ENCODE measurements around the gene SLC6A20.
A peak's percentile ranks its signal among the peaks of the same experiment; 100 is the strongest.

SLC6A20 gene, protein sequence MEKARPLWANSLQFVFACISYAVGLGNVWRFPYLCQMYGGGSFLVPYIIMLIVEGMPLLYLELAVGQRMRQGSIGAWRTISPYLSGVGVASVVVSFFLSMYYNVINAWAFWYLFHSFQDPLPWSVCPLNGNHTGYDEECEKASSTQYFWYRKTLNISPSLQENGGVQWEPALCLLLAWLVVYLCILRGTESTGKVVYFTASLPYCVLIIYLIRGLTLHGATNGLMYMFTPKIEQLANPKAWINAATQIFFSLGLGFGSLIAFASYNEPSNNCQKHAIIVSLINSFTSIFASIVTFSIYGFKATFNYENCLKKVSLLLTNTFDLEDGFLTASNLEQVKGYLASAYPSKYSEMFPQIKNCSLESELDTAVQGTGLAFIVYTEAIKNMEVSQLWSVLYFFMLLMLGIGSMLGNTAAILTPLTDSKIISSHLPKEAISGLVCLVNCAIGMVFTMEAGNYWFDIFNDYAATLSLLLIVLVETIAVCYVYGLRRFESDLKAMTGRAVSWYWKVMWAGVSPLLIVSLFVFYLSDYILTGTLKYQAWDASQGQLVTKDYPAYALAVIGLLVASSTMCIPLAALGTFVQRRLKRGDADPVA

DNA sequence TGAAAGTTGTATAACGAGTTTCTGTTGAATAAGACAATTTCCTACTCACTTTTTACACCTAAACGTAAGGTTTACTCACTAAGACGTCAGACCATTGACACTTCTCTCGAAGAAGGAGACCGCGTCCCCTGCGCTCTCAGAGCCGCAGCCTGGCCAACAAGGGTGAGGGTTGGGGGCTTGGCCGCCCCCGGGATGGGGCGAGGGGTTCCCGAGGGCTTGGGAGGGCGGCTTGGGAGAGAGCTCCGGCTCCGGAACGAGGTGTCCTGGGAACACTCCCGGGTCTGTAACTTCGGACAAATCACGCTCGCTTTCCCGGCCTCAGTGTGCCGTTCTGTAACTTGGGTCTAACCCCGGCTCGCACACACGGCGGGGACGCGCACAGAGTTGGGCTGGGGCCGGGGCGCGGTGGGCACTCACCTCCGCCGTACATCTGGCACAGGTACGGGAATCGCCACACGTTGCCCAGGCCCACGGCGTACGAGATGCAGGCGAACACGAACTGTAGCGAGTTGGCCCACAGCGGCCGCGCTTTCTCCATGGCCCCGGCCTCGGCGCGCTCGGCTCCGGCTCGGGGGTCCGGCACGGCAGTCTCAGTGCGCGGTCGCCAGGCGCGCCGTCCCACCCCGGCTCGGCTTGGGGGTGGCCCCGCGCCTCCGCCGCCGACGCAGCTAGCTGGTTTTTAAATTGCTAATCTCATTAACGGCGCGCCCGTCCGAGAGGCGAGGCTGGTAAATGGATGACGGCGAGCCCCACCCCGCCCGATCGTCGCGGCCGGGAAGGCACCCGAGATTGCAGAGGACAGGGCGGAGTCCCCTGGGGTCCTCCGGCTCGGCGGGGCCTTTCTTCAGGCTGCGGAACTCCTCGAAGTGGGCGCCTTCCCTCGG is at the start of gene SLC6A20:
Gene SLC6A20 (minus strand): TSS at position 655 of the 884 bp plus-strand sequence. CDS start 117 bp downstream, at position 538.
- DNase-seq: no peak

DNA sequence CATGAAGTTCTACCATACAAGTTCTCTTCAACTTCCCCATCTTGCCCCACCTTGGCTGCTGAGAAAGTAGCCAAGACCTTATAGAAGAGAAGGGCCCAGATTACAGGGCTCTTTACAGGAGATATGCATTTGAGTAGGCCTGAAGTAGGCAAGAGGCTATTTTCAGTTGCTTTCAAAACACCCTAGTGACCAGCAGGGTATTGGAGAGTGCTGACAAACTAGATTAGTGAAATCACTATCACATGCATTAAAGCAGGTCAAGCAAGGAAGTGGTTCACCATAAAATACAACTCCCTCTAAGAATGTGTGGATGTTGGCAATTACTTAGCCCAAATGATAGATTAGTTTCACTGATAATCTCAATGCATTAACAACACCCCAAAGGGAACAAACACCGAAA is 48.3 kb upstream of the SLC6A20 start:
- no peak for DNase-seq

DNA sequence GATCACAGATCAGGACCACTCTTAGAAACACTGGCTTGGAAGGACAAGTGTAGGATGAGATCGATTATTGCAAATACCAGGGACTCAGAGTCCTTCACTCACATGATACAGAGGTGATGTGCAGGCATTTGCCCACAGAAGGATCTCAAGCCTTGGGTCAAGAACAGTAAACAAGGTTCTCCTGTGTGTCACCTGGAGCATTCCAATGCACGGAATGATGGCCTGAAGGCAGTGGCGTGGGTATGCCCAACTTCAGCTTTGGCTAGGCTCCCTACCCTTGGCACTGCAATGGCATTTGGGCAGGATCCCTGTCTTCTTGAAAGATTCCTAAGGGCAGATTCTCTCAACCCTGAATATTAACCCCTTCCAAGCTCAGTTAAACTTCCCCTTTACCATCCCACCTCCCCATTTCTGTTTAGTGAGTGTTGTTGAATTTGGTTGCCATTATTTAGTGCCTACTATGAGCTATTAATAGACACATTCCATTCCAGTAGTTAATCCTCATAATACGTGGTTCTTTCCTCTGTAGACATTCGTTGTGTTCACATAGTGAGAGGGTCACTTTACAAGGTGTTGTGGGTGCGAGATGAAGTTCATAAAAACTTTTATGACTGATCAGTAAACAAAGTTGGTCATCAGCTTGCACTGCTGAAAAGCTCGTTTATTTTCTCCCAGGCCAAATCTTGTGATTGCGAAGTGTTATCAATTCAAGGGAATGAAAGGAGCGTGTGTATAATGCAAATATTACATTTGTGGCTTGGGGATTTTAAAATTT is 46.7 kb upstream of the SLC6A20 start:
- DNase-seq: no peak

DNA sequence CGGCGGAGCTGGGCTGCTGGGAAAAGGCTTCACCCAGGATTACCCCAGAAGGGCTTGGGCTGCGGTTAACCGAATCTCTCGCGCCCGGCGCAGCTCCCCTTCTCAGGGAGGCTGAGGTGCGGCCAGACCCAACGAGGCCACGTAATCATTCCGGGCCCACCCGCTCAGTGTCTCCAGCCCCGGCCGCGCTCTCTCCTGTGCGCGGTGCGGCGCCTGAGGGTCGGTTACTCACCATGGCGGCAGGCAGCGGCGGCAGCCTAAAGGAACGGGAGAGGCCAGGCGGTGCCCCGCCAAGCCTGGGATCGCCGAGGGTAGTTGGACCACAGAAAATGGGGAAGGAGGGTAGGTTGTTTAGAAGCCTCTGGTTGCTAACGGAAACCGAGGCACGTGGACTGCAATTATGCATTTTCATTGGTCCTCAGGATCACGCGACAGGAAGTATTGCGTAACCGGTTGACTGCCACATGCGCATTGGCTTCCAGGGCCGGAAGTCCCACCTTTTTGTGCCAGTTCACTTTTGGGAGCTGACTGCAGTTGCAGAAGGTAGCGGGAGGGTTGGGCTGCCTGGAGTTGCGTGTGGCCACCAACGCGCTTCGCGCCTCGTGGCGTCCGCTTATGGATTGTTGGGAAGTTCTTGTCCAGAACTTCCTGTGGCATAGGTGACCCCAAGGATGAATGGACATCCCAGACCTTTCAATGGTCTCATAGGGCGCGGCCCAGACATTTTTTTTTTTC is 45.6 kb upstream of the SLC6A20 start, which contains the start of gene LZTFL1:
Gene LZTFL1 (minus strand): TSS at position 363 of the 735 bp plus-strand sequence. CDS start 128 bp downstream, at position 235.
- peak; percentile 83 for DNase-seq

DNA sequence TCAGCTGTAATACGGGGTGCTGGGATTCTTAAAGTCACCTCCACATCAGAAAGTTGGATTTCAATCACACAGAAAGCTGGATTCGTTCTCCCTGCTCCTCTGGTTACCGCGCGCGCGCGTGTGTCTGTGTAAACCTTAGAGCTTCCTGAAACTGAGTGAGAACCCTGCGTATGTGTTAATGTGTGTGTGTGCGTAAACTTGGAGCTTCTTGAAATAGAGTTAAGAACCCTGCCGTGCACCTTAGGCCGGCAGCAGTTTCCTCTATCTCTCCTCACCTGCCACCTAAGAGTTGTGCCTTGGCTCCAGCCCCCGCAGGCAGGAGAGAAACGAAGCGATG is 45.1 kb upstream of the SLC6A20 start:
- no peak for DNase-seq

DNA sequence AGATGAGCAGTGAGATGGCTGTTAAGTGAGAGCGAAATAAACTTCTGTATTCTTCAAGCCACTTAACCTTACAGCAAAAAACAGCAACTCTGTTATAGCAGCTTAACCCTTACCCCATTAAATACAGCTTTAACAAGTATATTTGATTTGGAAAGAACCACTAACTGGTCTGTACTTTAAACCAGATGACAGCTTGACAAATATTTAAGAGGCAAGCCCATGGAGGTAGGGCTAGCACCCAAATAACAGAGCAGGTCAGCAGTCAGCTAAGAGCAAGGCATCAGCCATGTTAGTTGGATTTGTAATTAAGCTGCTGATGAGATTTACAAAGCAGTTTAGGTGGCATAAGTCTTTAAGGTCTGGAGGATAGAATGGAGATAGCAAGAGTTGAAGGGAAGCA is 42.1 kb upstream of the SLC6A20 start:
- no peak for DNase-seq

DNA sequence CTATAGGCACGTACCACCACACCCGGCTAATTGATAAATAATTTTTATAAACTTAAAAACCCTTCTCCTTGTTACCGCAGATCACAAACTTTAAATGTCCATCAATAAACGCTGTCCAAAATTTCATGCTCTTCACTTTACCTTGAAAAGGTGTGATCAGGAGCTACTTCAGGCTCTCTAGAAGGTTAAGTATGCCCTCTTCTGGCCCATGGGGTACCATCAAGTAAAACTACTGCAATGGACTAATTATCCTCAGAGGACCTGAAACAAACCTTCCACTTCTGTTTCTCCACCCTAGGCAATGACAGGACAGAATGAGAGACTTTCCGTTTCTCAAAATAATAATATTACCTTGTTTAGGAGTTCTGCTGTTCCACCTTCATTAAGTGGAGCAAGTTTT is 36.4 kb upstream of the SLC6A20 start:
- DNase-seq: no peak

DNA sequence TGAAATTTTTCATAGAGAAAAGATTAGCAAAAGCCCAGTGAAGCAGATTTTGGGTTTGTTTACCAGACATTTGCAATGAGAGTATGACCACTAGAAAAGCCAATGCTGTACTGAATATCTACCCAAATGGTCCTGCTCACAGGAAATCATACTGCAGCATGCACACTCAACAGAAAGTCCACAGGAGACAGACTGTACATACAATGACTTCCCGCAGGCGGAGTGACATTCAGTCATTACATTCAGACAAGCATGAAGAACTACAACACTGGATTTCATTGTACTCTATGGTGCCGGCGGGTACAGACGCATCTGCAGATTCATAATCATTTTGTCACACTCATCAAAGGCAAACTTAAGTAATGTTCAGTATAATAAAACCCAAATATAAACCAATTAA is 33.8 kb upstream of the SLC6A20 start:
- DNase-seq: no peak

DNA sequence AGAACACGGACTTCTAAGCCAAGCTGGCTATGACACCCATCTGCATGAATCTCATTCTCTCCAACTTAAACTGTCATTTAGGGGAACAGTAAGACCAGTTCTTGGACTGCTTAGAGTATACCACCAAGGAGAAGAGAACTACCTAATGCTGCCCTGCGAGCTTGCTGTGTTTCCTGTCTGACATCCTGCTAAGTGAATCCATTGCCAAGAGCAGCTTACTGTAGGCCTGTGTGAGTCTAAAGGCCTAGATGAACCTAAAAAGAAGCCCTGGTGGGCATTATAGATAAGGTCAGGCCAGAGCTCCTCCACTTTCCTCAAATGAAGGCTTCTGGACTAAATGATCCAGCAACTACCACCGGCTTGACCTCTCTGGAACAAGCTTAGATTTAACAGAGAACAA is 30.6 kb upstream of the SLC6A20 start:
- DNase-seq: no peak

DNA sequence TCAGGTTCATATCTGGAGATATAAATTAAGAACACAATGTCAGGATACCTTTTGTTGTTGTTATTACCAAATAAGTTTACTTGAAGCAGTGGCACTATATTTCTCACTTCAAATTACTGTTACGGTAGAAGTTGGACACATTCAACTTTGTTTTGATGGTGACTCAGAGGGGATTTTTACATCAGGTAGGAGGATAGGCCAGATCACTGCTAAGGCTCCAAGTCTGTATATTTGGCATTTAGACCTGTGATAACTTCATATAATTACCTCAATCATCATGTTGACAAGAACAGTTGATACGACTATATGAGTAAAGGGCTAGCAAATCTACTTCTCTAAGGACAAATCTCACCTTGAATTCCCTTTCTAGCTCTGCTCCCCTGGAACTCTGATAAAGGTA is 30.0 kb upstream of the SLC6A20 start:
- no peak for DNase-seq

DNA sequence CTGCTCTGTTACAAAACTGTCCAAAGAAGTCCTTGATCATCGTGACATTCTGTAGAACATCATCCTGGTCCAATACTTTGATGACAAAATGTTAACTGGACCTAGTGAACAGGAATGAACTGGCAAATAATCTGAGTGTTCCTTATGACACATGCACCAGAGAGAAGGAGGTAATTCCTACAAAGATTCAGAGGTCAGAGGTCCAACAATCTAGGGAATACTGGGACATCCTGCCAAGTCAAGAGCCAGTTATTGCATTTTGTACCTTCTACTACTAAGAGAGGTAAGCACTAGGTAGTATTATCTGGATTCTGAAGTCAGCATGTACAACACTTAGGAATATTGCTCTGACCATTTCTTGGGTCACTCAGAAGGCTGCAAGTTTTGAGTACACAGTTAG is 24.8 kb upstream of the SLC6A20 start:
- DNase-seq: no peak

DNA sequence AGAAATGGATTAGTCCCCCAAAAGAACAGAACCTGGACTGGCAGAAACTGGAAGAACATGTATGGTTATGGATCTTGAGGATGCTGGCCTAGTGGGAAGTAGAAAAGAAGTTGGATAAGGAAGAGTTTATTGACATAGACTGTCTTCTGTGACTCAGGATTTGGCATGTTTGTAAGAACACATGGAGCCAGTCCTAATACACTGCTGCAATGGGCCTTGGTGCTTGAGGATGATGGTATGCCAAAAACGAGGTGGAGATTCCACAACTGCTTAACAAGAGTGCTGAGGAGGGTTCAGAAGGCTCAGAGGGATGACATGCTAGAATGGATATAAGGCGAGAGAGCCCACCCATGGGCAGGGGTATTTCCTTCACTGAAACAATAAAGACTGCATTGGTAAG is 23.2 kb upstream of the SLC6A20 start:
- no peak for DNase-seq

DNA sequence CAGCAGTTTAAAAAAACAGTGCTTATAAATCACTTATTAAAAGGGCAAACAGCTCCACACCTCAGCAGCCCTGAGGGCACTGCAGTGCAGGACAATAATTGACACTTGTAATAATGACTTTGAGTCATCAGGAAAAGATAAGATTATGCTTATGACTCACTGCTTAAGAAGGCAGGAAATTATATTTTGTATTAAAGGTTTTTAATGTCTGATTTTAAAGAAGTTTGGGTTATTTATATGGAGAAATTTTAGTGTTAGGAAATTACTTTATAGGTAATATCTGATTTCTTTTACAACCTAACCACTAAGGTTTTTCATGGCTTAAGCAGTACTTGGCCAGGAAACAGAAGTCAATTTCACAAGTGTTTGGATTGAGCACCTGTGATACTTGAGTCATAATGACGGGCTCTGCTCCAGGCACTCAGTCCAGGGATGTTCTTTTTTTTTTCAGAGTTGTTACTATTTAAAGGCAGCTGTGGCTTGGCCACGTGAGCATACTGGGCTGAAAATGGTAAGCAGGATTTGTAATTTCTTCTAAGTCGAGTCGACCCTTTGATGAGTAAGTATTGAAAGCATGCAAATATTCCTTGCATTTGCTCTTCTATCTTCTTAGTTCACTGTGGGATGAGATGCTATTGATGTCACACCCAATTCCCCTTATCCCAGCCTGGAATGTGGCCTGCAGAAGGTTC is 21.6 kb upstream of the SLC6A20 start:
- no peak for DNase-seq

DNA sequence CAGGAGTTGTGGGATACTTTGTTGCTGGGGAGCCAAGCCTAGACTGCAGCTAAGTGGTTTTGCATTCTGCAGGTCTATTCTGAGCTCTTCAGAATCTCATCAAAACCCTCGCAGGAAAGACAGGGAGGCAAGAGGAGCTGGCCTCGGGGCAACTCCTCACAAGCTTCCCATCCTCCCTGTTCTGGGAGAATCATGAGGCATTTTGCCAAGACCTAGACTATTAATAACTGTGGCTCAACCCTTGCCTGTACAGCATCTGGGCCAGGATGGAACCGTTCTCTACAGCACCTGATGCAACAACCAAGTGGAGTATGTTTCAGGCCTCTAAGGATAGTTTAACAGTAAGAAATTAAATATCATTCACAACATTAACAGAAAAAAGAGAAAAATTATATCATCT is 20.2 kb upstream of the SLC6A20 start:
- DNase-seq: no peak

DNA sequence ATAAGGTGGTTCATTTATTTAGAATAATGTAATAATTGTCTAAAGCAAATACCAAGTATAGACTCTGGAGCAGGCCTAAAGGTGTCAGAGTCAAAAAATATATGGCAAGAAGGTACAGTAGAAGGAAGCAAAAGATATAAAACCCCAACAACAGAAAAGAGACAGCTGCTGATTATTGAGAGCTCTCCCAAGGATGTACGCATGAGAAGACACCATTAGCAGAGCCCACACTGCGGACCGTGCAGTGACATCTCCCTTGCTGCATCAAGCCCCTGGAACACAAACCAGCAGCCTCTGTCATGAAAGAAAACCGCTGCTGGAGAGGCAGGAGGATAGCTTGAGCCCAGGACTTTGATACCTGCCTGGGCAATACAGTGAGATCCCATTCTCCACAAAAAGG is 18.0 kb upstream of the SLC6A20 start:
- DNase-seq: no peak

DNA sequence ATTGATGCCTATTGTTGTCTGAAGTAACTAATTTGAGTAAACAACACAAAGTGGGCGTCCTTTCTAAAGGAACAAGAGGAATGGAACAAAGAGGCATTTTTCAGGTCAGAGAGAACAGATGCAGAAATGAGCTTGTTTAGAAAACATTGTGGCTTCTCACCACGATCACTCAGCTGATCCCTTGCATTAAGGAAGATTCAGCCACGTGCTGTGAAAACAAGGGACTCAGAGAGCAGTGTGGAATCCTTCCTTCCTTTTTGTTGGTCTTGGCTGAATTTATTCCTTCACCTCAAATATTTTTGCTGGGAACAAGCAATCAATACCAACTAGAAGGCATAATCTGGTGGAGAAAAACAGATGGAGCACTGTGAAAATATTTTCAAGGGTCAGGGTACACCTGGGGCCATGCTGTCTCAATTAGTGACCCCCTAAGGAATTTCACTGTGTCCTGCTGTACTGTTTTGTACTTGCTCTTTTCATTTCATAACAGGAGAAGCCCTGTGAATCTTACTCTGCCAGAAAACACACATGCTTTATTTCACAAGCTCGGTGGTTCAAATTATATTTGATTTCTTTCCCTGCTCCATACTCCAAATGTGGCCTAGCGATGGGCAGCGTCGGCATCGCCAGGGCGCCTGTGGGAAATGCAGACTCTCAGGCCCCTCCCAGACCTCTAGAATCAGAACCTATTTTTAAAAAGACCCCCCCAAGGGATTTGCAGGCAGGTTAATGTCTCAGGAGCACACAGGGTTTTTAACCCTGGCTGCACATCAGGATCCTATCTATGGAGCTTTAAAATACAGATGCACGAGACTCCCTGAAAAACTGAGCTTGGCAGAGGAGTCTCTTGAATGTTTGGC is 11.6 kb upstream of the SLC6A20 start:
- no peak for DNase-seq

DNA sequence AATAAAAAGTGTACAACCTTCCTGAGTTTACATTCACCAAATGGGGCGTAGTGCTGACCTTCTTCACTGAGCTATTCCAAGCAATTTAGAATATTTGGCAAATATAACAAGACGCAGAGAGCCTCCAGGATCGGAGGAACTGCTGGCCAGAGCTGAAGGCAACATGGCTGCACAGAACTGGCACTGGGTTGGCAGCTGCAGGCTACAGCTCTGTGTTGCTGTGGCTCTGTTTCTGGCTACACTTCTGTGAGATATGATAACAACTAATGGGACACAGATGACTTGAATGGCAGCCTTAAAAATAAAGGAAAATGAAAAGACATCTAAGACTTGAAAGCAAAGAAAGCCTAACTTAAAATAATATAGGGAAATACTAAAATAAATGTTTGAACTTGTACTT is 10.8 kb upstream of the SLC6A20 start:
- DNase-seq: no peak

DNA sequence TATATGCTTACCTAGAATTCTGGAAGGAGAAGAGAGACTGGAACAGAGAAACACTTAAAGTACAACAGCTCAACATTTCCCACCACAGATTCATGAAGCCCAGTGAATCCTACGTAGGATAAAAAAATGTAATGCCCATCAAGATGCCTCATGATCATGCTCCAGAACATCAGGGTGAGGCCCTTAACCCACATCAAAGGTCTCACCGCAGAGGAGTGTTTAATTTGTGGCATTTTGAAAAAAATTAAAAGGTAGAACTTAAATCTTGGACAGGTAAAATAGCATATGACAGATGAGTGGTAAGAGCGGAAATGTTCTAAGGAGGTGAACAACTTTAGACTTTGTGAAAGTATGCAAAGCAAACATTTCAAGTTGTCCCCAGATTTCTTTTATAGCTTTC is 9.7 kb upstream of the SLC6A20 start:
- DNase-seq: no peak

DNA sequence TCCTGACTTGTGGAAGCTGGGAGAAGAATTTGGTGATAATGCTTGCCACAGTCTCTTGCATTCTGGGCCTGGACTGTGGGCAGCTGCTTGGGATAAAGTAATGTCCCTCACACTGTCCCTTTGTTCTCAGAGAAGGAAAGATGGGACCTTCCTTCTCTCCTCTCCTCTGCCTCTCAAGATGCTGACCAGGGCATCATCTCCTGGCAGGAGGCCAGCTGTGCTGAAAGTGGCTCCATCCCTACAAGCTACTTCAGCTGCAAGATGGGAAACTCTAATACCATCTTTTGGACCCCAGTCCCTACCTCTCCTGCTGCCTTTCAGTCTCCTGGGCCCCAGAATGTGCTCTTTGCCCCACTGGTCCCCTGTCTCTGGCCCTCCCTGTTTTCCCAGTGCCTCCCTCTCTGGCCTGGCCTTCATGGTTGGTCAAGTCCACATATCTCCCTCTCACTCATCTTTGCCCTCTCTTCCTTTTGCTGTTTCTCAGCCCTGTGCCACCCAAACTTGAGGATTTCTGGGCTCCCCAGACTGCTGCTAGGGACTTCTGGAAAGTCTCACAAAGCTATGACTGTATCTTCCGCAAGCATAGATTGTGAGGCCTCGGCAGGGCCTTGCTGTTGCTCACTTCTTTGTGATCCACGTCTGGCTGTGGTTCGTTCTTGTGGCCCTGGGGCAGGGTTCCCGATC is 7.1 kb upstream of the SLC6A20 start:
- no peak for DNase-seq

DNA sequence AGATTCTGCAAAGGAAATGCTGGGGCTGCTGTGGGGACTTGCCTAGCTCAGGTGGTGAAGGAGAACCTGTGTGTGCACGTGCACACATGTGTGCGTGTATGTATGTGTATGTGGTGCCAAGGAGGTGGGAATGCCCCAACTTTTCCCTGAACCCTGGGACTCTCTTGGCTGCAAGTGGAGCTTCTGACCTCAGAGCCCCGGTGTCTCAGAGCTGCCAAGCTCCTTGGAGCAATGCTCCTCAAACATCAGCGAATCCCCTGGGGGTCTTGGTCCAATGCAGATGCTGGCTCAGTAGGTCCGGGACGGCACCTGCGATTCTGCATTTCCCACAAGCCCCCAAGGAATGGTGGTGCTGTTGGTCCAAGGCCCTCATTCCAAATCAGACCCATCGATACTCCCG is 5.8 kb upstream of the SLC6A20 start:
- no peak for DNase-seq

Measured in activated CD4-positive, alpha-beta T cell treated with anti-CD3 and anti-CD28 coated beads for 1 hour (primary cell).